ENCODE results near the gene TMEM61. TPM values are rescaled to one million over a fixed set of nuclear protein-coding genes. Genes with fewer than 3 reads are reported as not detected.

TMEM61 gene
- total and polyA plus RNA-seq, 2 of the 8 experiments (the other 6 are each of a cell fraction or from before 2014, with no cell fraction given): 0.54 to 1.4 TPM

GRCh38 chr1:55012661-55013060 lies 32.2 kb downstream of the TMEM61 start:
- Histone ChIP-seq H3K79me2 (ENCODE audit: control insufficient read depth in 1 of 2, insufficient read depth in 2 of 2, low read length in 2 of 2) (no peaks in the 10 kb centered on the region), H3K23ac (ENCODE audit: insufficient read length) (no peak overlapping the region), H4K8ac (ENCODE audit: extremely low read depth, insufficient read depth, low read length) (no peak overlapping the region), H2AFZ (ENCODE audit: low read length) (no peak overlapping the region), H3K14ac (ENCODE audit: insufficient read length) (no peak overlapping the region), H4K91ac (replicated peaks; ENCODE audit: insufficient read length, low read length) (no peak overlapping the region), H3K23me2 (ENCODE audit: low read depth, low read length) (no peaks in the 10 kb centered on the region), H3K4me3 (ENCODE audit: extremely low read depth in 1 of 4, insufficient read depth in 2 of 4, low read depth in 3 of 4, low read length in 4 of 4) (no peak overlapping the region), H3K18ac (ENCODE audit: extremely low read depth, low read length) (no peak overlapping the region), H2BK120ac (replicated peaks; ENCODE audit: low read depth, low read length) (no peak overlapping the region), H2BK12ac (ENCODE audit: low read depth, low read length) (no peak overlapping the region), H2AK5ac (ENCODE audit: low read depth, low read length) (no peak overlapping the region), H3K27me3 (replicated peaks in 1 of 4; ENCODE audit: control insufficient read depth in 3 of 4, extremely low read depth in 1 of 4, insufficient read depth in 3 of 4, low read length in 3 of 4) (no peaks in the 10 kb centered on the region; a peak in 2 of 7 replicates), H2BK5ac (ENCODE audit: low read depth, low read length) (no peak overlapping the region), H3K4me2 (ENCODE audit: insufficient read depth in 1 of 2, low read depth in 2 of 2, low read length in 2 of 2) (no peak overlapping the region), H4K5ac (ENCODE audit: insufficient read length, low read depth, low read length) (no peak overlapping the region), H2BK15ac (ENCODE audit: low read length) (no peak overlapping the region), H4K20me1 (replicated peaks in 1 of 2; ENCODE audit: control insufficient read depth in 1 of 2, insufficient read depth in 2 of 2, low read length in 2 of 2) (no peaks in the 10 kb centered on the region), H3K4ac (replicated peaks; ENCODE audit: insufficient read length, low read depth, low read length) (no peak overlapping the region), H2BK20ac (ENCODE audit: low read length) (no peak overlapping the region), H3K36me3 (ENCODE audit: control insufficient read depth in 2 of 4, insufficient read depth in 4 of 4, low read length in 3 of 4) (no peaks in the 10 kb centered on the region), H3K4me1 (replicated peaks in 1 of 4; ENCODE audit: control insufficient read depth in 3 of 4, insufficient read depth in 4 of 4, low read length in 3 of 4) (peaks cover 0 to 12% (median 3%) of the 10 kb centered on the region in 4 experiments; a peak in 4 of 7 replicates), H3K9ac (replicated peaks in 1 of 4; ENCODE audit: extremely low read depth in 1 of 4, low read depth in 3 of 4, low read length in 3 of 4) (no peak overlapping the region; a peak in 1 of 7 replicates), H3K79me1 (ENCODE audit: low read depth, low read length) (no peaks in the 10 kb centered on the region), H3K56ac (replicated peaks; ENCODE audit: insufficient read length, low read depth, low read length) (no peak overlapping the region), H3K9me3 (ENCODE audit: insufficient read depth in 2 of 2, low read depth in 1 of 2, low read length in 1 of 2) (peaks cover 0 to 8% of the 10 kb centered on the region in 2 experiments; a peak in 1 of 4 replicates), H3K27ac (ENCODE audit: low read depth, low read length) (no peak overlapping the region)
- POLR2A ChIA-PET (ENCODE audit: partially characterized antibody): no interaction called here
- FAIRE-seq (no peak), DNase-seq (ENCODE audit: low read depth in 1 of 2, low spot score in 2 of 2) (no peak)
- CTCF ChIA-PET (ENCODE audit: partially characterized antibody): interaction anchor here (0.7 to 14.1 kb wide), 6 partner anchors 9 to 125 kb away, joined by 3 to 343 read pairs (median 20); partner anchors contain the start of gene BSND
- 89% methylated on average over 1 of the region's 1 CpG; no CpG with 5 or more reads in 1 of the 2 experiments for WGBS, 2 experiments (ENCODE audit: extremely low coverage in 1 of 2, insufficient coverage in 1 of 2, insufficient read length in 1 of 2, insufficient replicate concordance in 2 of 2, low coverage in 1 of 2, low lambda C conversion rate in 2 of 2, missing lambda C conversion rate in 1 of 2)
- no peak for TF ChIP-seq JUND (IDR thresholded peaks at IDR 0.05; ENCODE audit: low read length)
- no peak for TF ChIP-seq ATF3 (IDR thresholded peaks at IDR 0.05; ENCODE audit: insufficient read depth, low read depth, low read length)
- no peak for TF ChIP-seq KDM4A (IDR thresholded peaks at IDR 0.05; ENCODE audit: low read depth, low read length, severe bottlenecking)
- no peak for TF ChIP-seq EP300 (IDR thresholded peaks at IDR 0.05; ENCODE audit: borderline replicate concordance in 1 of 2, low read depth in 2 of 2, low read length in 2 of 2)
- no peak for TF ChIP-seq KDM1A (IDR thresholded peaks at IDR 0.05; ENCODE audit: borderline replicate concordance, low read length)
- TF ChIP-seq RNF2 (IDR thresholded peaks at IDR 0.05; ENCODE audit: borderline replicate concordance, low read depth, low read length, missing control alignments, poor library complexity, severe bottlenecking): no peak
- TF ChIP-seq USF2 (IDR thresholded peaks at IDR 0.05; ENCODE audit: low read length): no peak
- no peak for TF ChIP-seq SAP30 (IDR thresholded peaks at IDR 0.05; ENCODE audit: insufficient read depth, insufficient replicate concordance, low read length)
- no peak for TF ChIP-seq FOSL1 (IDR thresholded peaks at IDR 0.05; ENCODE audit: insufficient read depth, low read depth, low read length)
- TF ChIP-seq POU5F1 (IDR thresholded peaks at IDR 0.05; ENCODE audit: low read depth, low read length): no peak
- TF ChIP-seq CREB1 (IDR thresholded peaks at IDR 0.05): no peak

All from H1 (cell line).